AG08395 (cell line): ENCODE measurements around the gene MT1A.

Source experiments
- DNase-seq: peaks from one replicate; pipeline ENCODE4 v3.0.0; 2012; ENCODE audit warnings: mixed read lengths, low spot score

Gene MT1A

DNA sequence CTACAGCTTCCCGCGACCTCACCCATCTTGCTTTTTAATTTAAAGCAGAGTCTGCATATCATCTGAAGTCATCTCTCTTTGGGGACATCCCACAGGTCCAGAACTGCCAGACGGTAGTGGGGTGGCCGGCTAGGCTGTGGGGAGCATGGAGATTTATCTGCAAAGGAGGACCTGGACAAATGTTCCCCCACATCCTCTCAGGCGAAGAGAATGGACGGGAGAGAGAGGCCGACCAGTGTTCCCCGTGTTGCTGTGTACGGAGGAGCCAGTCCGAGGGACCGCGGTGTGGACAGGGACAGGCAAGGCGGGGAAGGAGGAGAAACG, 6.7 kb upstream of the MT1A start:
- DNase-seq, result no peak

DNA sequence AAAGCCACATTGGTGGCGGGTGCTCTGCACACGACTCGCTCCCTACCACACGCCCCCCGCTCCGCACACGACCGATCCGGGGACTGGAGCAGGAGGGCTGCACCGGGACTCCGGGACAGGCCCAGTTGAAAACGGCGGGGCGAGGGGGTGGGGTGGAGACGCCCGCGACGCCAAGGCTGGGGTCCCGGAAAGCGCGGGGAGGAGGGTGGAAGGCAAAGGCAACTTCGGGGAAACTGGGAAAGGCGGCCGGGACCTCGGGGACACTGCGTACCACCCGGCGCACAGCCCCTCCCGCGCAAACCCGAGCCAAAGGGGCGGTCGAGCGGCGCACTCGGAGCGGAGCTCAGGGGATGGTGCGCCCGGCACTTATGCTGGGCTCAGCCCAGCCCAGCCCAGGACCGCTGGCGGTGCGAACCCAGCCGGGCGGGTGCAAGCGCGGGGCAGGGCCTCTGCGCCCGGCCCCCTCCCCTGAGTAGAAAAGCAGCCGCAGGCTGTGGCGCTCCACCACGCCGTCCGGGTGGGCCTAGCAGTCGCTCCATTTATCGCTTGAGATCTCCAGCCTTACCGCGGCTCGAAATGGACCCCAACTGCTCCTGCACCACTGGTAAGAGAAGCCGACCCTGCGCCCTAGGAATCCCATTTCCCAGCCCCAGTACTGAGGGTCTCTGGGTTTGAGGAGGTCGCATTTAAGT, 6.2 kb upstream of the MT1A start, which contains the start of gene MT1M:
Gene MT1M (plus strand): TSS at position 504 of the 692 bp plus-strand sequence. CDS start 73 bp downstream, at position 577.
- DNase-seq, result peak; percentile 31

DNA sequence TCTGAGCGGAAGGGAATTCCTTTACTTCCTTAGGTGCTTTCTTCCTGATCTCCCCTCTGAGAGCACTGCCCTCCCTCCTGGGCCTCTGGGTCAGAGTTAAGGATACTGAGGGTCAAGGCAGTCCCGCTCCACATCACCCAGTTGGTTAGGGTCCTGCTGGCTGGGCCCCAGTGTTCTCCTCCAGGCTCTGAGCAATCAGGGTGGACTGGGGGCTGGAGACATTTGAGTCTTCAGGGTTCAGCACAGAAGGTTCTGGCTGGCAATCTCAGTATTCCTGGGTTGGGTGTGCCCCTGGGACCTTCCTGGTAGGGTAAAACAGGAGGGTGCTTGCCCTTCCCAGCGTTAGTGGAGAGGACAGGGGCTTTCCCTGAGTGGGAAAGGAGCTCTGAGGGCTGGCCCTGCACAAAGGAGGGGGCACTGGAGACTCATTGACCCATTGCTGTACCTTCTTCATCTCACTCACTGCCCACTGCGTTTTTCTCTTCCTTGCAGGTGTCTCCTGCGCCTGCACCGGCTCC, 5.6 kb upstream of the MT1A start:
- no peak for DNase-seq

DNA sequence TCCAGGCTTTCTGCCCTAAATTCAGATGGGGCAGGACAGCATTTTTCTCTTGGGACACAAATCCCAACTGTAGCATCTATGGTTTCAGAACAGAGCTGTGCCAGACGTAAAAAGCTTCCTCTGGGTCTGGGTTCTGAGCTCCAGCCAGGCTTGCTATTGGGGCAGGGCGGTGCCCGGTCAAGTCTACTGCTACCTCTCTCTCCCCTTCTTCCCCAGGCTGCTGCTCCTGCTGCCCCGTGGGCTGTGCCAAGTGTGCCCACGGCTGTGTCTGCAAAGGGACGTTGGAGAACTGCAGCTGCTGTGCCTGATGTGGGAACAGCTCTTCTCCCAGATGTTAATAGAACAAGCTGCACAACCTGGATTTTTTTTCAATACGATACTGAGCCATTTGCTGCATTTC, 4.9 kb upstream of the MT1A start:
- no peak for DNase-seq

DNA sequence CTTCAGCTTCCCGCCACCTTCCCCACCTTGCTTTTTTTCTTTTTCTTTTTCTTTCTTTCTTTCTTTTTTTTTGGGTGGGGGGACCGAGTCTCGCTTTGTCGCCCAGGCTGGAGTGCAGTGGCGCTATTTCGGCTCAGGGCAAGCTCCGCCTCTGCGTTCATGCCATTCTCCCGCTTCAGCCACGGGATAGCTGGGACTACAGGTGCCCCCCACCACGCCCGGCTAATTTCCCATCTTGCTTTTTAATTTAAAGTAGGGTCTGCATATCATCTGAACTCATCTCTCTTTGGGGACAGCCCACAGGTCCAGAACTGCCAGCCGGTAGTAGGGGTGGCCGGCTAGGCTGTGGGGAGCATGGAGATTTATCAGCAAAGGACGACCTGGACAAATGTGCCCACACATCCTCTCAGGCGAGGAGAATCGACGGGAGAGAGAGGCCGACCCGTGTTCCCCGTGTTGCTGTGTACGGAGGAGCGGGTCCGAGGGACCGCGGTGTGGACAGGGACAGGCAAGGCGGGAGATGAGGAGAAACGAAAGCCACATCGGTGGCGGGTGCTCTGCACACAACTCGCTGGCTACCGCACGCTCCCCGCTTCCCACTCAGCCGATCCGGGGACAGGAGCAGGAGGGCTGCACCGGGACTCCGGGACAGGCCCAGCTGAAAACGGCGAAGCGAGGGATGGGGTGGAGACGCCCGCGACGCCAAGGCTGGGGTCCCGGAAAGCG, 3.6 kb upstream of the MT1A start:
- DNase-seq, result no peak

DNA sequence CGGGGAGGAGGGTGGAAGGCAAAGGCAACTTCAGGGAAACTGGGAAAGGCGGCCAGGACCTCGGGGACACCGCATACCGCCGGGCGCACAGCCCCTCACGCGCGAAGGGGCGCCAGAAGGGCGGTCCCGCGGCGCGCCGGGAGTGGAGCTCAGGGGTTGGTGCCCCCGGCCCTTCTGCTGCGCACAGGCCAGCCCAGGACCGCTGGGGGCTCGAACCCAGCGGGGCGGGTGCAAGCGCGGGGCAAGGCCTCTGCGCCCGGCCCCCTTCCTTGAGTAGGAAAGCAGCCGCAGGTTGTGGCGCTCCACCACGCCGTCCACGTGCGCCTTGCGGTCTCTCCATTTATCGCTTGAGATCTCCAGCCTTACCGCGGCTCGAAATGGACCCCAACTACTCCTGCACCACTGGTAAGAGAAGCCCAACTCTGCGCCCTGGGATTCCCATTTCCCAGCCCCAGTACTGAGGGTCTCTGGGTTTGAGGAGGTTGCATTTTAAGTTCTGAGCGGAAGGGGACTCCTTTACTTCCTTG, 3.0 kb upstream of the MT1A start:
- DNase-seq, result no peak

DNA sequence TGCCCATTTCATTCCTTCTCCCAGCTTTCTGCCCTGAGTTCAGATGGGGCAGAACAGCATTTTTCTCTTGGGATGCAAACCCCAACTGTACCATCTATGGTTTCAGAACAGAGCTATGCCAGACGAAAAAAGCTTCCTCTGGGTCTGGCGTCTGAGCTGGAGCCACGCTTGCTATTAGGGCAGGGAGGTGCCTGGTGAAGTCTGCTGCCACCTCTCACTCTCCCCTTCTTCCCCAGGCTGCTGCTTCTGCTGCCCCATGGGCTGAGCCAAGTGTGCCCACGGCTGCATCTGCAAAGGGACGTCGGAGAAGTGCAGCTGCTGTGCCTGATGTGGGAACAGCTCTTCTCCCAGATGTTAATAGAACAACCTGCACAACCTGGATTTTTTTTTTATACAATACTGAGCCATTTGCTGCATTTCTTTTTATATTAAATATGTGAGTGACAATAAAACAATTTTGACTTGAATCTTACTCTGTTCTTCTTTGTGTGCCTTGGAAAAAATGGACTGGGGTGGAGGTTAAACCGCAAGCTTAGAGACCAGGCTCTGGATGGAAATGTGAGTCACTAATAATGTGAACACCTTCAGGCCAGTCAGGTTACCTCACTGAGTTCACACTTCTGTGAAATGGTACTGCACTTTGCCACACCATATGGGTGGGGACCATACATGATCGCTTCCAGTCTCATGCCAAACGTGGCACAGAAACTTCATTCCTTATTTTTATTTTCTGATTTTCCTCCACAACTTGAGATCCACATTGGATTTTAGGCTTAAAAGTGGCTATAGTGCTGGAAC, 1.7 kb upstream of the MT1A start:
- no peak for DNase-seq

- no peak for DNase-seq
These were observed 579 bp downstream of the MT1A start for GRCh38 chr16:56639045-56639444.

GRCh38 chr16:56640076-56640475, 1.6 kb downstream of the MT1A start:
- DNase-seq, result no peak

- no peak for DNase-seq
These were observed 2.7 kb downstream of the MT1A start for GRCh38 chr16:56641166-56641565.

- DNase-seq, result peak; percentile 56
These were observed 4.8 kb downstream of the MT1A start for GRCh38 chr16:56643080-56643778.

GRCh38 chr16:56643833-56644232, 5.4 kb downstream of the MT1A start:
- no peak for DNase-seq

GRCh38 chr16:56645311-56645710, 6.8 kb downstream of the MT1A start:
- no peak for DNase-seq

- no peak for DNase-seq
These were observed 7.4 kb downstream of the MT1A start for GRCh38 chr16:56645838-56646237.

DNA sequence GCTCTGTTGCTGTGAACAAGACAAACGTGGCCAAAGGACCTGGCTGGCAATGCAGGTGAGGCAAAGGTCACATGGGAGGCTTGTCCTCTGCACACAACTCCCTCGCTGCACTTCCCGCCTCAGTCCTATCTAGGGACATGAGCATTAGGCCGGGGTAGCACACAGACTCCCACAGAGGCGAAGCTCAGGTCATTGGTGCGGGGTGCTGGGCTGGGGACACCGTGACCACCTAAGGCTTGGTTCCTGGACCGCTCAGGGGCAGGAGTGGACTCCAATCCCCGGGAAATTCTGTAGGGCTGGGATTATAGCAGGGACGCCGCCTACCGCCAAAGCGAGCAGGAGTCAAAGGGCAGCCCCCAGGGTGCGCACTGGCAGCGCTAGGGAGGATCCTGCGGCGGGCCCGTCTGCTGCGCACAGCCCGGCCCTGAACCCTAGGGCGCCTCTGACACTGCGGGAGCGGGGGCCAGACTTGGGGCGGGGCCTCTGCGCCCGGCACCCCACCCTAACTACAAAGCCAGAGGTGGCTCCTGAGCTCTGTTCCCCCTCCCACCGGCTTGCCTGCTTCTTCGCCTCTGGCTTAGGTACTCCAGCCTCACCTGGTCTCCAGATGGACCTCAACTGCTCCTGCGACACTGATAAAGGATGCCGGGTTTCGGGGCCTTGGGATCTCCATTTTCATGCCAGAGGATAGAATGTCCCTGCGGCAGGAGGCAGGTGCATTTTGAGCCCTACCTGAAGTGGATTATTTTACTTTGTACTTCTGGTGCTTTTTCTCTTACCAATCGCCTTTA, 9.4 kb downstream of the MT1A start:
- no peak for DNase-seq

DNA sequence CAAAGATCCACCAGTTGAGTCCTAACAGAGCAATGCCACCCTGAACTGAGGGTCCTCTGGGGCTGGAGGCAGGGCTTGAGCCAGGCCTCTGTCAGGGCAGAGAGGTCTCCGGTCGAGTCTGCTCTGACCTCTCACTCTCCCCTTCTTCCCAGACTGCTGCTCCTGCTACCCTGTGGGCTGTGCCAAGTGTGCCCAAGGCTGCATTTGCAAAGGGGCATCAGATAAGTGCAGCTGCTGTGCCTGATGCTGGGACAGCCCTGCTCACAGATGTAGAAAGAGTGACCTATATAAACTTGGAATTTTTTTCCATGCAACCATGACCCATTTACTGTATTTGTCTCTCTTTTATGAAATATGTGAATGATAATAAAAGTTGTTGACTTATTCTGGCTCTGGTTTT, 10.8 kb downstream of the MT1A start:
- DNase-seq, result no peak

- DNase-seq, result no peak
These were observed 11.4 kb downstream of the MT1A start for GRCh38 chr16:56649820-56650219.

- DNase-seq, result no peak
These were observed 13.1 kb downstream of the MT1A start, which contains the start of gene MT1B for GRCh38 chr16:56651586-56651985. Gene MT1B (plus strand): TSS chr16:56651886. CDS start chr16:56651954, 68 bp downstream.

GRCh38 chr16:56652600-56652999, 14.1 kb downstream of the MT1A start:
- no peak for DNase-seq

GRCh38 chr16:56653218-56653617, 14.8 kb downstream of the MT1A start:
- no peak for DNase-seq
